ENCODE measurements around the gene TECPR2. TPM values are rescaled to one million over a fixed set of nuclear protein-coding genes. Genes with fewer than 3 reads are reported as not detected.

Gene TECPR2
- total and polyA plus RNA-seq, 4 experiments from 2014 or later, result 0.89 to 12.6 (median 7.8) TPM

GRCh38 chr14:102507081-102507856 lies 144.5 kb downstream of the TECPR2 start:
- no peak overlapping the region for H3K27ac Mint-ChIP-seq
- peaks cover 0 to 4% (median 0%) of the 10 kb centered on the region in 8 donors for H3K9me3 Mint-ChIP-seq
- no peaks in the 10 kb centered on the region for H3K27me3 Mint-ChIP-seq
- no peaks in the 10 kb centered on the region for H3K36me3 Mint-ChIP-seq
- peak in 2 of 5 donors; percentile 34 to 52 for DNase-seq
- no peak overlapping the region for H3K4me3 ChIP-seq (ENCODE audit: low read length in 2 of 2)
- H3K4me1 ChIP-seq (ENCODE audit: insufficient read depth, low read length), result peaks cover 13% of the 10 kb centered on the region
- H3K9me3 ChIP-seq (ENCODE audit: control insufficient read depth in 1 of 2, low read length in 2 of 2), result no peaks in the 10 kb centered on the region
- intact Hi-C loops (cut with micrococcal nuclease), result loop anchor here (5.0 kb wide), 1 partner anchor 85 kb away; the partner anchor contains the start of gene RCOR1
- H3K4me1 Mint-ChIP-seq, result peaks cover 1 to 20% (median 10%) of the 10 kb centered on the region in 4 donors
- no peak overlapping the region for H3K27ac ChIP-seq (ENCODE audit: low read depth, low read length)
- H3K36me3 ChIP-seq (ENCODE audit: insufficient read depth, low read length), result no peaks in the 10 kb centered on the region
- H3K27me3 ChIP-seq (ENCODE audit: insufficient read depth, low read length), result no peaks in the 10 kb centered on the region
- ChIA-PET POLR2A (ENCODE audit: partially characterized antibody) (interaction anchor here (1.2 kb wide), 1 partner anchor 17 kb away, joined by 3 read pairs; no protein-coding TSS in a partner anchor), CTCF (ENCODE audit: partially characterized antibody) (interaction anchor here (1.0 to 1.6 kb wide), 3 partner anchors 16 to 69 kb away, joined by 3 to 7 read pairs (median 6); no protein-coding TSS in a partner anchor)
- H3K4me3 Mint-ChIP-seq, result no peak overlapping the region

- no peak overlapping the region for H3K27ac ChIP-seq (ENCODE audit: low read depth, low read length)
- H3K27me3 ChIP-seq (ENCODE audit: insufficient read depth, low read length), result no peaks in the 10 kb centered on the region
- peak in 1 of 5 donors; percentile 18 for DNase-seq
- Mint-ChIP-seq H3K27ac (peak overlapping the region in 5 of 7 donors; percentile 45 to 91 (median 83)), H3K4me1 (peaks cover 1 to 20% (median 10%) of the 10 kb centered on the region in 4 donors), H3K36me3 (no peaks in the 10 kb centered on the region), H3K9me3 (peaks cover 0 to 4% (median 0%) of the 10 kb centered on the region in 8 donors), H3K27me3 (no peaks in the 10 kb centered on the region), H3K4me3 (peak overlapping the region in 7 of 8 donors; percentile 15 to 85 (median 72))
- H3K4me1 ChIP-seq (ENCODE audit: insufficient read depth, low read length), result peaks cover 13% of the 10 kb centered on the region
- POLR2A ChIA-PET (ENCODE audit: partially characterized antibody), result interaction anchor here (1.2 kb wide), 1 partner anchor 16 kb away, joined by 3 read pairs; no protein-coding TSS in a partner anchor
- no peak overlapping the region for H3K4me3 ChIP-seq (ENCODE audit: low read length in 2 of 2)
- H3K9me3 ChIP-seq (ENCODE audit: control insufficient read depth in 1 of 2, low read length in 2 of 2), result no peaks in the 10 kb centered on the region
- intact Hi-C loops (cut with micrococcal nuclease), result loop anchor here (5.0 kb wide), 1 partner anchor 84 kb away; the partner anchor contains the start of gene RCOR1
- CTCF ChIA-PET (ENCODE audit: partially characterized antibody), result interaction anchor here (0.9 to 1.6 kb wide), 4 partner anchors 8 to 69 kb away, joined by 3 to 7 read pairs (median 4); no protein-coding TSS in a partner anchor
- no peaks in the 10 kb centered on the region for H3K36me3 ChIP-seq (ENCODE audit: insufficient read depth, low read length)
Measured at GRCh38 chr14:102507857-102508312, 145.1 kb downstream of the TECPR2 start.

GRCh38 chr14:102508410-102508773 lies 145.7 kb downstream of the TECPR2 start:
- peak overlapping the region; percentile 13 to 84 (median 78) for H3K27ac Mint-ChIP-seq
- H3K4me1 Mint-ChIP-seq, result peaks cover 1 to 20% (median 10%) of the 10 kb centered on the region in 4 donors
- H3K9me3 Mint-ChIP-seq, result peaks cover 0 to 4% (median 0%) of the 10 kb centered on the region in 8 donors
- Histone ChIP-seq H3K27ac (ENCODE audit: low read depth, low read length) (peak overlapping the region; percentile 31), H3K36me3 (ENCODE audit: insufficient read depth, low read length) (no peaks in the 10 kb centered on the region), H3K27me3 (ENCODE audit: insufficient read depth, low read length) (no peaks in the 10 kb centered on the region), H3K9me3 (ENCODE audit: control insufficient read depth in 1 of 2, low read length in 2 of 2) (no peaks in the 10 kb centered on the region), H3K4me1 (ENCODE audit: insufficient read depth, low read length) (peaks cover 13% of the 10 kb centered on the region), H3K4me3 (ENCODE audit: low read length in 2 of 2) (no peak overlapping the region)
- peak overlapping the region; percentile 50 to 85 (median 74) for H3K4me3 Mint-ChIP-seq
- ChIA-PET POLR2A (ENCODE audit: partially characterized antibody) (interaction anchor here (1.2 kb wide), 1 partner anchor 16 kb away, joined by 3 read pairs; no protein-coding TSS in a partner anchor), CTCF (ENCODE audit: partially characterized antibody) (interaction anchor here (0.9 to 1.6 kb wide), 4 partner anchors 8 to 70 kb away, joined by 3 to 7 read pairs (median 4); no protein-coding TSS in a partner anchor)
- no peaks in the 10 kb centered on the region for H3K36me3 Mint-ChIP-seq
- H3K27me3 Mint-ChIP-seq, result no peaks in the 10 kb centered on the region
- intact Hi-C loops (cut with micrococcal nuclease), result loop anchor here (5.0 kb wide), 1 partner anchor 84 kb away; the partner anchor contains the start of gene RCOR1
- DNase-seq, result peak in 2 of 5 donors; percentile 21 to 25

- H3K4me3 Mint-ChIP-seq, result peak overlapping the region; percentile 50 to 85 (median 74)
- intact Hi-C loops (cut with micrococcal nuclease), result loop anchor here (5.0 kb wide), 1 partner anchor 83 kb away; the partner anchor contains the start of gene RCOR1
- CTCF ChIA-PET (ENCODE audit: partially characterized antibody), result interaction anchor here (0.7 to 2.2 kb wide), 7 partner anchors 7 to 192 kb away, joined by 3 to 13 read pairs (median 6); no protein-coding TSS in a partner anchor
Measured at GRCh38 chr14:102508774-102509745, 146.3 kb downstream of the TECPR2 start.

GRCh38 chr14:102509746-102510615 lies 147.2 kb downstream of the TECPR2 start, which contains the start of gene ANKRD9:
TSS of gene ANKRD9 (minus strand) at chr14:102509776. CDS start at chr14:102507889, 1,887 bp downstream.
- Mint-ChIP-seq H3K36me3 (no peaks in the 10 kb centered on the region), H3K4me3 (peak within 1 kb of the TSS; percentile 85 to 89 (median 86)), H3K27me3 (peaks cover 0 to 2% of the 10 kb centered on the region in 2 donors), H3K9me3 (peaks cover 0 to 4% (median 0%) of the 10 kb centered on the region in 8 donors), H3K27ac (peak within 1 kb of the TSS; percentile 75 to 88 (median 79)), H3K4me1 (peaks cover 1 to 20% (median 10%) of the 10 kb centered on the region in 4 donors)
- peak within 1 kb of the TSS; percentile 44 for H3K27ac ChIP-seq (ENCODE audit: low read depth, low read length)
- POLR2A ChIA-PET (ENCODE audit: partially characterized antibody), result interaction anchor here (0.5 to 1.0 kb wide), 3 partner anchors 8 to 15 kb away, joined by 3 to 8 read pairs (median 3); no protein-coding TSS in a partner anchor
- no peaks in the 10 kb centered on the region for H3K9me3 ChIP-seq (ENCODE audit: control insufficient read depth in 1 of 2, low read length in 2 of 2)
- intact Hi-C loops (cut with micrococcal nuclease), result loop anchor here (5.0 kb wide), 1 partner anchor 82 kb away; the partner anchor contains the start of gene RCOR1
- H3K27me3 ChIP-seq (ENCODE audit: insufficient read depth, low read length), result no peaks in the 10 kb centered on the region
- CTCF ChIA-PET (ENCODE audit: partially characterized antibody), result interaction anchor here (0.7 to 2.2 kb wide), 4 partner anchors 10 to 193 kb away, joined by 3 to 13 read pairs (median 6); no protein-coding TSS in a partner anchor
- peak within 1 kb of the TSS; percentile 57 to 68 for H3K4me3 ChIP-seq (ENCODE audit: low read length in 2 of 2)
- H3K4me1 ChIP-seq (ENCODE audit: insufficient read depth, low read length), result peaks cover 13% of the 10 kb centered on the region
- peak; percentile 71 to 80 (median 75) for DNase-seq
- no peaks in the 10 kb centered on the region for H3K36me3 ChIP-seq (ENCODE audit: insufficient read depth, low read length)

More at GRCh38 chr14:102508774-102509745, 146.3 kb downstream of the TECPR2 start:
- no peak overlapping the region for H3K4me3 ChIP-seq (ENCODE audit: low read length in 2 of 2)
- Mint-ChIP-seq H3K36me3 (no peaks in the 10 kb centered on the region), H3K27me3 (no peaks in the 10 kb centered on the region), H3K9me3 (peaks cover 0 to 4% (median 0%) of the 10 kb centered on the region in 8 donors), H3K27ac (peak overlapping the region; percentile 13 to 84 (median 76)), H3K4me1 (peaks cover 1 to 20% (median 10%) of the 10 kb centered on the region in 4 donors)
- peaks cover 13% of the 10 kb centered on the region for H3K4me1 ChIP-seq (ENCODE audit: insufficient read depth, low read length)
- no peaks in the 10 kb centered on the region for H3K36me3 ChIP-seq (ENCODE audit: insufficient read depth, low read length)
- POLR2A ChIA-PET (ENCODE audit: partially characterized antibody), result interaction anchor here (0.6 to 1.2 kb wide), 3 partner anchors 9 to 16 kb away, joined by 3 to 8 read pairs (median 3); no protein-coding TSS in a partner anchor
- no peaks in the 10 kb centered on the region for H3K27me3 ChIP-seq (ENCODE audit: insufficient read depth, low read length)
- no peaks in the 10 kb centered on the region for H3K9me3 ChIP-seq (ENCODE audit: control insufficient read depth in 1 of 2, low read length in 2 of 2)
- peak overlapping the region; percentile 31 for H3K27ac ChIP-seq (ENCODE audit: low read depth, low read length)
- peak; percentile 42 to 60 (median 48) for DNase-seq
